HepG2 (cell line): ENCODE measurements around the gene F12. TPM values are rescaled to one million over a fixed set of nuclear protein-coding genes. Genes with fewer than 3 reads are reported as not detected.

Experiments
- DMAP1 ChIP-seq: IDR thresholded peaks from 2 replicates; pipeline ENCODE4 v1.6.1; 2016
- ELF3 ChIP-seq: IDR thresholded peaks from 2 replicates; pipeline ENCODE4 v1.6.1; 2016; ENCODE audit warnings: missing genetic modification reagents, missing compliant biosample characterization
- GATAD1 ChIP-seq: IDR thresholded peaks from 2 replicates; pipeline ENCODE4 v1.6.1; 2016; ENCODE audit warnings: missing genetic modification reagents, missing compliant biosample characterization
- SMAD9 ChIP-seq: sonication (generic); formaldehyde crosslinking; IDR thresholded peaks from 2 replicates; pipeline ENCODE4 v1.5.1; 2020; ENCODE audit warnings: mild to moderate bottlenecking, missing genetic modification reagents
- TARDBP ChIP-seq: sonication (generic); formaldehyde crosslinking; IDR thresholded peaks from 2 replicates; pipeline ENCODE4 v1.8.0; 2022; ENCODE audit warnings: mild to moderate bottlenecking, missing genetic modification reagents
- YY1 ChIP-seq: IDR thresholded peaks from 2 replicates; pipeline ENCODE4 v1.6.1; 2011; ENCODE audit warnings: low read length, low read depth, moderate library complexity, mild to moderate bottlenecking; ENCODE audit not compliant: insufficient read depth, insufficient replicate concordance
- ZNF234 ChIP-seq: sonication (generic); formaldehyde crosslinking; conservative IDR thresholded peaks from 2 replicates; pipeline ENCODE4 v1.5.1; 2020; ENCODE audit warnings: mild to moderate bottlenecking, missing genetic modification reagents
- ZNF788 ChIP-seq: sonication (generic); formaldehyde crosslinking; IDR thresholded peaks from 2 replicates; pipeline ENCODE4 v1.5.0; 2020; ENCODE audit warnings: mild to moderate bottlenecking, missing genetic modification reagents, borderline replicate concordance
- polyA plus RNA-seq, 8 experiments: library from polyadenylated mRNA; depleted of rRNA in 3 of 8; stranded (reverse) in 7 of 8; unstranded in 1 of 8; fragments of >200 nt; fragmentation: Illumina TruSeq in 4 of 8; extraction: Trizol in 4 of 8; gene quantifications; 2 replicates each; pipeline versions ENCODE4 v1.2.1 to v1.2.3, GENCODE V29; 2011 to 2016; ENCODE audit warnings: low read depth in 4 of 8, missing spikeins in 1 of 8, mixed read lengths in 1 of 8; ENCODE audit not compliant: insufficient read depth in 1 of 8
- total RNA-seq, 5 experiments: library from RNA; depleted of rRNA; stranded (reverse); fragments of >200 nt; fragmentation: Illumina TruSeq; extraction: Trizol; gene quantifications; 2 replicates each; pipeline ENCODE4 v1.2.3, GENCODE V29; 2016; ENCODE audit warnings: low read depth in 1 of 5
- TF ChIP-seq, protein P1 (sequence below): sonication (generic); formaldehyde crosslinking; IDR thresholded peaks from 2 replicates; pipeline ENCODE4 v1.4.0; 2020; ENCODE audit warnings: missing genetic modification reagents, borderline replicate concordance

The F12 gene
- total and polyA plus RNA-seq, 2 of the 13 experiments (the other 11 are each of a cell fraction or from before 2014, with no cell fraction given) = 2.5 to 3.0 TPM

GRCh38 chr5:177403792-177404640 lies 5.3 kb downstream of the F12 start (continued):
- TF ChIP-seq DMAP1 (CRISPR knock-in tag) = peak; percentile 28; the same call in 1 of the 2 replicates
- no peak for TF ChIP-seq ZNF234 (CRISPR knock-in tag)
- TF ChIP-seq GATAD1 = 0 out of 2 replicates have a peak, but pooled peaks have one; percentile 36
- peak; percentile 33; the same call in 1 of the 2 replicates for TF ChIP-seq ZNF788
- peak; percentile 70 for TF ChIP-seq YY1
- no peak for TF ChIP-seq SMAD9
- TF ChIP-seq TARDBP (CRISPR knock-in tag) = peak; percentile 40; the same call in 1 of the 2 replicates
- TF ChIP-seq, protein P1, sequence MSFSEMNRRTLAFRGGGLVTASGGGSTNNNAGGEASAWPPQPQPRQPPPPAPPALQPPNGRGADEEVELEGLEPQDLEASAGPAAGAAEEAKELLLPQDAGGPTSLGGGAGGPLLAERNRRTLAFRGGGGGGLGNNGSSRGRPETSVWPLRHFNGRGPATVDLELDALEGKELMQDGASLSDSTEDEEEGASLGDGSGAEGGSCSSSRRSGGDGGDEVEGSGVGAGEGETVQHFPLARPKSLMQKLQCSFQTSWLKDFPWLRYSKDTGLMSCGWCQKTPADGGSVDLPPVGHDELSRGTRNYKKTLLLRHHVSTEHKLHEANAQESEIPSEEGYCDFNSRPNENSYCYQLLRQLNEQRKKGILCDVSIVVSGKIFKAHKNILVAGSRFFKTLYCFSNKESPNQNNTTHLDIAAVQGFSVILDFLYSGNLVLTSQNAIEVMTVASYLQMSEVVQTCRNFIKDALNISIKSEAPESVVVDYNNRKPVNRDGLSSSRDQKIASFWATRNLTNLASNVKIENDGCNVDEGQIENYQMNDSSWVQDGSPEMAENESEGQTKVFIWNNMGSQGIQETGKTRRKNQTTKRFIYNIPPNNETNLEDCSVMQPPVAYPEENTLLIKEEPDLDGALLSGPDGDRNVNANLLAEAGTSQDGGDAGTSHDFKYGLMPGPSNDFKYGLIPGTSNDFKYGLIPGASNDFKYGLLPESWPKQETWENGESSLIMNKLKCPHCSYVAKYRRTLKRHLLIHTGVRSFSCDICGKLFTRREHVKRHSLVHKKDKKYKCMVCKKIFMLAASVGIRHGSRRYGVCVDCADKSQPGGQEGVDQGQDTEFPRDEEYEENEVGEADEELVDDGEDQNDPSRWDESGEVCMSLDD (CRISPR knock-in tag) = peak; percentile 12; the same call in 1 of the 2 replicates
- no peak for TF ChIP-seq ELF3 (CRISPR knock-in tag)
- TF ChIP-seq, all 625 proteins: peak for 100
